ENCODE results near the gene MLST8.

- TF ChIP-seq, protein P1, sequence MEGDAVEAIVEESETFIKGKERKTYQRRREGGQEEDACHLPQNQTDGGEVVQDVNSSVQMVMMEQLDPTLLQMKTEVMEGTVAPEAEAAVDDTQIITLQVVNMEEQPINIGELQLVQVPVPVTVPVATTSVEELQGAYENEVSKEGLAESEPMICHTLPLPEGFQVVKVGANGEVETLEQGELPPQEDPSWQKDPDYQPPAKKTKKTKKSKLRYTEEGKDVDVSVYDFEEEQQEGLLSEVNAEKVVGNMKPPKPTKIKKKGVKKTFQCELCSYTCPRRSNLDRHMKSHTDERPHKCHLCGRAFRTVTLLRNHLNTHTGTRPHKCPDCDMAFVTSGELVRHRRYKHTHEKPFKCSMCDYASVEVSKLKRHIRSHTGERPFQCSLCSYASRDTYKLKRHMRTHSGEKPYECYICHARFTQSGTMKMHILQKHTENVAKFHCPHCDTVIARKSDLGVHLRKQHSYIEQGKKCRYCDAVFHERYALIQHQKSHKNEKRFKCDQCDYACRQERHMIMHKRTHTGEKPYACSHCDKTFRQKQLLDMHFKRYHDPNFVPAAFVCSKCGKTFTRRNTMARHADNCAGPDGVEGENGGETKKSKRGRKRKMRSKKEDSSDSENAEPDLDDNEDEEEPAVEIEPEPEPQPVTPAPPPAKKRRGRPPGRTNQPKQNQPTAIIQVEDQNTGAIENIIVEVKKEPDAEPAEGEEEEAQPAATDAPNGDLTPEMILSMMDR (IDR thresholded peaks at IDR 0.05): no peak
- TF ChIP-seq POLR2A (IDR thresholded peaks at IDR 0.05): no peak
Measured at GRCh38 chr16:2172688-2173335, 32.4 kb upstream of the MLST8 start.

Measured in body of pancreas (tissue), 4 donors.